Glutamatergic neuron (in vitro differentiated cells): ENCODE results near the gene OR10H4. TPM values are rescaled to one million over a fixed set of nuclear protein-coding genes. Genes with fewer than 3 reads are reported as not detected.

ENCODE experiments used
- DNase-seq: peaks from one replicate; pipeline ENCODE4 v3.0.0; 2022
- H3K27ac Mint-ChIP-seq: one replicate; pipeline ENCODE4 v1.8.0; 2020; ENCODE audit warnings: mild to moderate bottlenecking, mixed read lengths, inconsistent platforms; ENCODE audit not compliant: unreplicated experiment
- H3K27me3 Mint-ChIP-seq: one replicate; pipeline ENCODE4 v1.8.0; 2020; ENCODE audit warnings: mild to moderate bottlenecking, moderate library complexity, mixed read lengths, inconsistent platforms; ENCODE audit not compliant: unreplicated experiment
- H3K36me3 Mint-ChIP-seq: one replicate; pipeline ENCODE4 v1.8.0; 2020; ENCODE audit warnings: mild to moderate bottlenecking, mixed read lengths, inconsistent platforms; ENCODE audit not compliant: unreplicated experiment
- H3K4me1 Mint-ChIP-seq: one replicate; pipeline ENCODE4 v1.8.0; 2020; ENCODE audit warnings: mild to moderate bottlenecking, low read depth, mixed read lengths, inconsistent platforms; ENCODE audit not compliant: unreplicated experiment
- H3K4me3 Mint-ChIP-seq: one replicate; pipeline ENCODE4 v1.8.0; 2020; ENCODE audit warnings: mild to moderate bottlenecking, mixed read lengths, inconsistent platforms; ENCODE audit not compliant: unreplicated experiment
- H3K9me3 Mint-ChIP-seq: one replicate; pipeline ENCODE4 v1.8.0; 2020; ENCODE audit warnings: mild to moderate bottlenecking, moderate library complexity, mixed read lengths, inconsistent platforms; ENCODE audit not compliant: unreplicated experiment
- CTCF ChIP-seq: fragments of 200-600 bp; sonication (generic); IDR thresholded peaks from one replicate; pipeline ENCODE4 v1.5.0; 2021; ENCODE audit not compliant: partially characterized antibody, unreplicated experiment
- total RNA-seq: library from RNA; stranded (reverse); fragmentation: NEBNext Ultra II Directional; extraction: Animal tissue kit (Norgen Biotek cat#: 25700); gene quantifications from one replicate; pipeline ENCODE4 v1.2.1, GENCODE V29; 2021; ENCODE audit not compliant: unreplicated experiment

OR10H4 gene
- total RNA-seq, 1 donor from 2014 or later: not detected

- no peak for DNase-seq
- peaks cover 8% of the 10 kb centered on the region for H3K9me3 Mint-ChIP-seq
- H3K27me3 Mint-ChIP-seq: peaks cover 2% of the 10 kb centered on the region
- H3K36me3 Mint-ChIP-seq: no peaks in the 10 kb centered on the region
- no peak for TF ChIP-seq CTCF
- H3K27ac Mint-ChIP-seq: no peak overlapping the region
- H3K4me3 Mint-ChIP-seq: no peak overlapping the region
- H3K4me1 Mint-ChIP-seq: no peaks in the 10 kb centered on the region
These were observed 46.7 kb downstream of the OR10H4 start for GRCh38 chr19:15995536-15995935.

GRCh38 chr19:15998166-15998565, 49.4 kb downstream of the OR10H4 start:
- Mint-ChIP-seq H3K27me3 (peaks cover 2% of the 10 kb centered on the region), H3K27ac (no peak overlapping the region), H3K36me3 (no peaks in the 10 kb centered on the region), H3K9me3 (peaks cover 8% of the 10 kb centered on the region), H3K4me3 (peak overlapping the region; percentile 32), H3K4me1 (no peaks in the 10 kb centered on the region)
- no peak for DNase-seq
- TF ChIP-seq CTCF: no peak

Other genes starting within 250 kb of the OR10H4 start
- gene OR10H2, start 221.0 kb upstream of the OR10H4 start, total RNA-seq: not detected
- gene OR10H3, start 211.0 kb upstream of the OR10H4 start, total RNA-seq: not detected
- not detected for gene OR10H5, start 161.3 kb upstream of the OR10H4 start, total RNA-seq
- gene OR10H1, start 133.3 kb upstream of the OR10H4 start, total RNA-seq: not detected
- not detected for gene CYP4F2, start 50.9 kb upstream of the OR10H4 start, total RNA-seq
- not detected for gene CYP4F11, start 14.5 kb upstream of the OR10H4 start, total RNA-seq
- 310 TPM for gene TPM4, start 127.5 kb downstream of the OR10H4 start, total RNA-seq
- 58.9 TPM for gene RAB8A, start 162.9 kb downstream of the OR10H4 start, total RNA-seq
- not detected for gene HSH2D, start 194.7 kb downstream of the OR10H4 start, total RNA-seq
- gene CIB3, start 224.5 kb downstream of the OR10H4 start, total RNA-seq: not detected
- gene FAM32A, start 236.4 kb downstream of the OR10H4 start, total RNA-seq: 103 TPM
- 87.6 TPM for gene AP1M1, start 248.9 kb downstream of the OR10H4 start, total RNA-seq